H9 (cell line): Measurements from ENCODE around the gene KCTD18. TPM values are rescaled to one million over a fixed set of nuclear protein-coding genes. Genes with fewer than 3 reads are reported as not detected.

ENCODE experiments used
- DNase-seq: peaks from one replicate; pipeline ENCODE4 v3.0.0-alpha.2; 2017
- H2AFZ ChIP-seq: one replicate; pipeline ENCODE4 v1.6.1; 2013; ENCODE audit warnings: mild to moderate bottlenecking, low read length, control low read depth, moderate library complexity
- H2AK5ac ChIP-seq: 2 replicates; pipeline ENCODE4 v1.6.1; 2013; ENCODE audit warnings: low read length, control low read depth, mixed read lengths; ENCODE audit not compliant: insufficient read length
- H2BK120ac ChIP-seq: one replicate; pipeline ENCODE4 v1.6.1; 2013; ENCODE audit warnings: low read depth, mild to moderate bottlenecking, low read length, control low read depth, inconsistent platforms; ENCODE audit not compliant: poor library complexity, severe bottlenecking
- H2BK12ac ChIP-seq: 2 replicates; pipeline ENCODE4 v1.6.1; 2013; ENCODE audit warnings: low read length, control low read depth, mixed read lengths, low read depth; ENCODE audit not compliant: insufficient read length
- H2BK15ac ChIP-seq: 2 replicates; pipeline ENCODE4 v1.6.1; 2013; ENCODE audit warnings: low read depth, low read length, control low read depth
- H2BK20ac ChIP-seq: one replicate; pipeline ENCODE4 v1.6.1; 2013; ENCODE audit warnings: low read depth, mild to moderate bottlenecking, low read length, control low read depth, inconsistent platforms; ENCODE audit not compliant: poor library complexity, severe bottlenecking
- H2BK5ac ChIP-seq: 2 replicates; pipeline ENCODE4 v1.6.1; 2013; ENCODE audit warnings: low read length, control low read depth, mixed read lengths; ENCODE audit not compliant: insufficient read length
- H3K14ac ChIP-seq: 2 replicates; pipeline ENCODE4 v1.6.1; 2013; ENCODE audit warnings: low read length, control low read depth; ENCODE audit not compliant: insufficient read depth
- H3K18ac ChIP-seq: 2 replicates; pipeline ENCODE4 v1.6.1; 2013; ENCODE audit warnings: low read depth, mild to moderate bottlenecking, mixed read lengths, low read length, control low read depth; ENCODE audit not compliant: insufficient read length
- H3K23ac ChIP-seq: 2 replicates; pipeline ENCODE4 v1.6.1; 2013; ENCODE audit warnings: low read length, control low read depth, mixed read lengths, low read depth; ENCODE audit not compliant: insufficient read length
- H3K23me2 ChIP-seq: 2 replicates; pipeline ENCODE4 v1.6.1; 2013; ENCODE audit warnings: low read depth, mild to moderate bottlenecking, mixed read lengths, low read length, control low read depth; ENCODE audit not compliant: insufficient read length, poor library complexity, severe bottlenecking
- H3K27ac ChIP-seq: 2 replicates; pipeline ENCODE4 v1.5.1; 2013; ENCODE audit warnings: low read length, control low read depth, mixed read lengths, low read depth; ENCODE audit not compliant: insufficient read length
- H3K27me3 ChIP-seq: 2 replicates; pipeline ENCODE4 v1.6.1; 2013; ENCODE audit warnings: low read length, control low read depth, inconsistent platforms; ENCODE audit not compliant: insufficient read depth
- H3K4ac ChIP-seq: 2 replicates; pipeline ENCODE4 v1.6.1; 2013; ENCODE audit warnings: low read depth, mild to moderate bottlenecking, control low read depth, inconsistent platforms, low read length, moderate library complexity
- H3K4me1 ChIP-seq: 2 replicates; pipeline ENCODE4 v1.6.1; 2013; ENCODE audit warnings: low read length, control low read depth, inconsistent platforms; ENCODE audit not compliant: insufficient read depth
- H3K4me2 ChIP-seq: 2 replicates; pipeline ENCODE4 v1.6.1; 2013; ENCODE audit warnings: low read length, control low read depth, mixed read lengths; ENCODE audit not compliant: insufficient read length, insufficient read depth
- H3K56ac ChIP-seq: 2 replicates; pipeline ENCODE4 v1.6.1; 2013; ENCODE audit warnings: low read depth, mild to moderate bottlenecking, mixed read lengths, low read length, control low read depth; ENCODE audit not compliant: insufficient read length
- H3K79me1 ChIP-seq: 2 replicates; pipeline ENCODE4 v1.6.1; 2013; ENCODE audit warnings: low read depth, mild to moderate bottlenecking, moderate library complexity, low read length, control low read depth, inconsistent platforms; ENCODE audit not compliant: insufficient read depth, poor library complexity, severe bottlenecking
- H3K79me2 ChIP-seq: 2 replicates; pipeline ENCODE4 v1.6.1; 2013; ENCODE audit warnings: low read length, control low read depth, inconsistent platforms; ENCODE audit not compliant: insufficient read depth
- H3K9ac ChIP-seq: 2 replicates; pipeline ENCODE4 v1.6.1; 2013; ENCODE audit warnings: low read length, control low read depth, mixed read lengths; ENCODE audit not compliant: insufficient read length; ENCODE audit errors: extremely low read depth
- H3K9me3 ChIP-seq: one replicate; pipeline ENCODE4 v1.6.1; 2013; ENCODE audit warnings: low read depth, low read length, inconsistent platforms; ENCODE audit not compliant: control insufficient read depth
- H3T11ph ChIP-seq: one replicate; pipeline ENCODE4 v1.6.1; 2013; ENCODE audit warnings: mild to moderate bottlenecking, low read length, control low read depth, inconsistent platforms
- H4K20me1 ChIP-seq: one replicate; pipeline ENCODE4 v1.6.1; 2013; ENCODE audit not compliant: control insufficient read depth, insufficient read length, insufficient read depth
- H4K5ac ChIP-seq: 2 replicates; pipeline ENCODE4 v1.6.1; 2013; ENCODE audit warnings: low read depth, mild to moderate bottlenecking, mixed read lengths, low read length, control low read depth; ENCODE audit not compliant: insufficient read length
- H4K8ac ChIP-seq: replicated peaks from 2 replicates; pipeline ENCODE4 v1.6.1; 2013; ENCODE audit warnings: low read length, control low read depth, mixed read lengths, low read depth; ENCODE audit not compliant: insufficient read length
- H4K91ac ChIP-seq: 2 replicates; pipeline ENCODE4 v1.6.1; 2013; ENCODE audit warnings: low read depth, mild to moderate bottlenecking, moderate library complexity, mixed read lengths, low read length, control low read depth; ENCODE audit not compliant: insufficient read length
- H3K27ac Mint-ChIP-seq, 3 experiments: 2 replicates in 2 of 3; 3 replicates in 1 of 3; pipeline ENCODE4 v1.8.0; 2020 to 2021; ENCODE audit warnings: mixed read lengths in 3 of 3, mild to moderate bottlenecking in 1 of 3, moderate library complexity in 1 of 3
- H3K27me3 Mint-ChIP-seq: 2 replicates; pipeline ENCODE4 v1.8.0; 2021; ENCODE audit warnings: low read depth, mild to moderate bottlenecking, moderate library complexity, mixed read lengths
- H3K36me3 Mint-ChIP-seq, 3 experiments: 2 replicates in 2 of 3; 3 replicates in 1 of 3; pipeline ENCODE4 v1.8.0; 2020 to 2021; ENCODE audit warnings: low read depth in 3 of 3, mixed read lengths in 3 of 3; ENCODE audit not compliant: insufficient read depth in 1 of 3
- H3K4me1 Mint-ChIP-seq, 2 experiments: 2 replicates each; pipeline ENCODE4 v1.8.0; 2020; ENCODE audit warnings: mixed read lengths in 2 of 2
- H3K4me3 Mint-ChIP-seq, 2 experiments: 2 replicates in 1 of 2; 3 replicates in 1 of 2; pipeline ENCODE4 v1.8.0; 2020 to 2021; ENCODE audit warnings: mild to moderate bottlenecking in 2 of 2, mixed read lengths in 2 of 2, moderate library complexity in 1 of 2
- H3K9me3 Mint-ChIP-seq, 2 experiments: 2 replicates in 1 of 2; 3 replicates in 1 of 2; pipeline ENCODE4 v1.8.0; 2020; ENCODE audit warnings: mild to moderate bottlenecking in 2 of 2, mixed read lengths in 2 of 2, moderate library complexity in 1 of 2
- WGBS: extraction: QIAGEN DNeasy Blood & Tissue Kit; methylation state at CpG from one replicate; pipeline ENCODE4 v1.1.7; 2013; ENCODE audit warnings: missing lambda C conversion rate, low lambda C conversion rate, mixed read lengths; ENCODE audit not compliant: insufficient read length; ENCODE audit errors: extremely low coverage; 5-methylcytosine and 5-hydroxymethylcytosine counted together
- total RNA-seq: library from RNA; stranded (reverse); gene quantifications from 2 replicates; pipeline ENCODE4 v1.2.1, GENCODE V29; 2021
- TF ChIP-seq, protein P1 (sequence below): fragments of 200-600 bp; sonication (generic); conservative IDR thresholded peaks from 3 replicates; pipeline ENCODE4 v1.8.0; 2021; ENCODE audit warnings: antibody characterized with exemption, mild to moderate bottlenecking

The KCTD18 gene
- total RNA-seq, 1 experiment from 2014 or later, result 4.9 TPM

DNA sequence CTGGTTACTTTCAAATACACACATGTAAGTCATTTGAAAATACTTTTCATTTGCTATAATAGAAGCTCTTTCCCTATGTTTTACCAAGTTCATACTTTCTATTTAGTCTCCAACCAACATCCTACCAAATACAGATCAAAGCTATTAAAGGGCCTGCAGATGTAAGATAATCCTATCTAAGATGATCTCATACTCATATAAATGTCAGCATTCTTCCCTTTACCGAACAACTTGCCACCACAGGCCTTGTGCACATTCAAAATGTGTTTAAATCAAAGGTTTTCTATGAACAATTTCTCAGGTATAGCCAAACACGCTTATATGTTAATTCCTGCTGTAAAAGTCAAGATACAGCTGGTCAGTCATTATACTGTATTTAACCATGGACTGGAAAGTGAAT lies 23.3 kb downstream of the KCTD18 start:
- H3K27ac Mint-ChIP-seq, result no peak overlapping the region
- Histone ChIP-seq H2AK5ac (no peak overlapping the region), H2BK15ac (no peak overlapping the region), H2BK5ac (no peak overlapping the region), H3K14ac (no peak overlapping the region), H3K79me2 (no peaks in the 10 kb centered on the region), H3K23ac (no peak overlapping the region), H3K4me1 (no peaks in the 10 kb centered on the region), H3K56ac (no peak overlapping the region), H2BK120ac (no peak overlapping the region), H3K4me2 (no peak overlapping the region), H3K79me1 (no peaks in the 10 kb centered on the region), H4K91ac (no peak overlapping the region), H3K4ac (no peak overlapping the region), H3K23me2 (no peaks in the 10 kb centered on the region), H4K8ac (no peak overlapping the region), H3K9me3 (no peaks in the 10 kb centered on the region), H2BK20ac (no peak overlapping the region), H3K9ac (no peak overlapping the region), H2BK12ac (no peak overlapping the region), H3K27ac (no peak overlapping the region), H3K18ac (no peak overlapping the region), H3T11ph (no peak overlapping the region), H4K5ac (no peak overlapping the region), H3K27me3 (no peaks in the 10 kb centered on the region), H2AFZ (no peak overlapping the region), H4K20me1 (no peaks in the 10 kb centered on the region)
- peaks cover 0 to 6% of the 10 kb centered on the region in 2 experiments; a peak in 2 of 5 replicates for H3K9me3 Mint-ChIP-seq
- no peak overlapping the region for H3K4me3 Mint-ChIP-seq
- no CpG with 5 or more reads among the region's 2 CpGs for WGBS
- H3K27me3 Mint-ChIP-seq, result no peaks in the 10 kb centered on the region; the same call in 1 of the 2 replicates
- H3K4me1 Mint-ChIP-seq, result peaks cover 6 to 7% of the 10 kb centered on the region in 2 experiments; a peak in 3 of 4 replicates
- no peak for DNase-seq
- TF ChIP-seq, protein P1, sequence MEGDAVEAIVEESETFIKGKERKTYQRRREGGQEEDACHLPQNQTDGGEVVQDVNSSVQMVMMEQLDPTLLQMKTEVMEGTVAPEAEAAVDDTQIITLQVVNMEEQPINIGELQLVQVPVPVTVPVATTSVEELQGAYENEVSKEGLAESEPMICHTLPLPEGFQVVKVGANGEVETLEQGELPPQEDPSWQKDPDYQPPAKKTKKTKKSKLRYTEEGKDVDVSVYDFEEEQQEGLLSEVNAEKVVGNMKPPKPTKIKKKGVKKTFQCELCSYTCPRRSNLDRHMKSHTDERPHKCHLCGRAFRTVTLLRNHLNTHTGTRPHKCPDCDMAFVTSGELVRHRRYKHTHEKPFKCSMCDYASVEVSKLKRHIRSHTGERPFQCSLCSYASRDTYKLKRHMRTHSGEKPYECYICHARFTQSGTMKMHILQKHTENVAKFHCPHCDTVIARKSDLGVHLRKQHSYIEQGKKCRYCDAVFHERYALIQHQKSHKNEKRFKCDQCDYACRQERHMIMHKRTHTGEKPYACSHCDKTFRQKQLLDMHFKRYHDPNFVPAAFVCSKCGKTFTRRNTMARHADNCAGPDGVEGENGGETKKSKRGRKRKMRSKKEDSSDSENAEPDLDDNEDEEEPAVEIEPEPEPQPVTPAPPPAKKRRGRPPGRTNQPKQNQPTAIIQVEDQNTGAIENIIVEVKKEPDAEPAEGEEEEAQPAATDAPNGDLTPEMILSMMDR, result no peak
- H3K36me3 Mint-ChIP-seq, result peaks cover 7 to 18% (median 18%) of the 10 kb centered on the region in 3 experiments; a peak in 6 of 7 replicates
